AG08396 (cell line): ENCODE results near the gene SORBS1.
A peak's percentile ranks its signal among the peaks of the same experiment; 100 is the strongest.

Source experiments
- DNase-seq: peaks from one replicate; pipeline ENCODE4 v3.0.0; 2012; ENCODE audit warnings: low spot score, mixed read lengths

SORBS1 gene

DNA sequence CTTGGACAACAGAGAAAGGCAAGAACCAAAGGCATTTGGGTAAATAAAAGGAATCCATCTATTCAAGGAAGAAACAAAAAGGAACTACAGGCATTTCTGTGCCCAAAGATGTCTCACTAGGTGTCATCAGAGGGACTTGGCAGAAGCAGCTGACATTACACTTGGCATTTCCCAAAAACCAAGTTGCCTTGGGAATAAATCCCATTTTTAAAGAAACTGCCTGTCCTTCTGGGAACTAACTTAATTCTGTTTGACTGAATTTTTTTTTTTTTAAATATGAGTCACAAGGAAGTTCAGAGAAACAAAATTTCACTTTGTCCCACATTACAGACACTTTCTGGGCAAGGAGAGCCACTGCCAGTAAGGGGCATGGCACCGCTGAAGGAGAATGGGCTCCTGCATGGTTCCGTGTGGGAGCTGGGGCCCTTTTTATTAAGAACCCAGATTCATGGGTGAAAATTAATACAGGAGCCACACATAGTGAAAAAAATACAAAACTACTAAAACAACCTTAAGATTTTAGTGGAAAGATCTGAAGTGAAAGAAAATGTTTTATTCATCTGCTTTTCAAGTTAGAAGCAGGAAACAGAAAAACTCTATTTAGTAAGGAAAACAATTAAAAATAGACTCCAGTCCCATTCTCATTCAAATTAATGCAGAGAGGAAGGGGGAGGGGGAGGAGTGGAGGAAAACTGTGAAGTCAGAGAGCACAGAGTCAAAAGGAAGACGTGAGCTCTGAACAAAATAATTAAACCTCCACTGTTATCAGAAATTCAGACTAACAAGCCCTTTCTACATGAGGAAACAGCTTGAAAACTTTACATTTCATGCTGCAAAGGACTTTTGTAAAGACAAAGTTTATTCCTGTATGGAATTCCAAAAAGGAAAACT lies 151.9 kb downstream of the SORBS1 start:
- no peak for DNase-seq

DNA sequence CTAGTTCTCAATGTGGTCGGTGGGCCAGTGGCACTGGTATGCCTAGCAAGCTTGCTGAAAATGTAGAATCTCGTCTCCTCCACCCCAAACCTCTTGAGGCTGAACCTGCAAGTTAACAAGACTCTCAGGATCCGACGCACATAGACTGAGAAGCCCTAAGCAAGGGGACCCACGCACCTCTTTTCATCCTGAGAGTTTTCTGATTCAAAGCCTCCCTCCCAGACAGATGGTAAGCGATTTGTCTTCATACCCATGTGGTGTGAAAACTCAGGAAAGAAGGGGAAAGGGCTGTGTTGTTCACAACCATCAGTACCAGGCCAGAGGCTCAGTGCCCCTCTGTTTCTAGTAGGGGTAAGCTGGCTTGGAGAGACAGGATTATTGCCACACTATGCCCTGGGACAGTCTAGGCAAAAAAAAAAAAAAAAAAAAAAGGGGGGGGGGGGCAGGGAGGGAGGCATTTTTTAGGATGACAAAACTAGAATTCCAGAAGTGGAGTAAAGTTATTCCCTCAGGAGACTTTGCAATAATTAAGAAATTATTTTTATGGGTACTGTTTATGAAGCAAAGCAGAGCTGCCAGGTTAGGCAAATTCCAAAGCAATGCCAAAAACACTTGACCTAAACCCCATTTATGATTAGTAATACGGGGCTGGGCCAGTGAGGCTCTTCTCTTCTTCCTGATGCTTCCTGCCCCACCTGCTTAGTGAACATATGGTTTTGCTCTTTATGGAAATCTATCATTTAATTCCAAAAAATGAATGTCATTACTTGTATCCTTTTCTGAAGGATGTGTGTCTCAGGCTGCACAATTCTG lies 152.8 kb downstream of the SORBS1 start:
- DNase-seq, result no peak

DNA sequence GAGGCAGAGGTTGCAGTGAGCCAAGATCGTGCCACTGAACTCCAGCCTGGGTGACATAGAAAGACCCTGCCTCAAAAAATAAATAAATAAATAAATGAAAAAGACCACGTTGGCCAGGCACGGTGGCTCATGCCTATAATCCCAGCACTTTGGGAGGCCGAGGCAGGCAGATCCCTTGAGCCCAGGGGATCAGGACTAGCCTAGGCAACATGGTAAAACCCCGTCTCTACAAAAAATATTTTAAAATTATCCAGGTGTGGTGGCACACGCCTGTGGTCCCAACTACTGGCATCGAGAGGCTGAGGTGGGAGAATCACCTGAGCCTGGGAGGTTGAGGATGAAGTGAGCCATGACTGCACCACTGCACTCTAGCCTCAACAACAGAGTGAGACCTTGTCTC lies 153.6 kb downstream of the SORBS1 start:
- DNase-seq, result no peak

DNA sequence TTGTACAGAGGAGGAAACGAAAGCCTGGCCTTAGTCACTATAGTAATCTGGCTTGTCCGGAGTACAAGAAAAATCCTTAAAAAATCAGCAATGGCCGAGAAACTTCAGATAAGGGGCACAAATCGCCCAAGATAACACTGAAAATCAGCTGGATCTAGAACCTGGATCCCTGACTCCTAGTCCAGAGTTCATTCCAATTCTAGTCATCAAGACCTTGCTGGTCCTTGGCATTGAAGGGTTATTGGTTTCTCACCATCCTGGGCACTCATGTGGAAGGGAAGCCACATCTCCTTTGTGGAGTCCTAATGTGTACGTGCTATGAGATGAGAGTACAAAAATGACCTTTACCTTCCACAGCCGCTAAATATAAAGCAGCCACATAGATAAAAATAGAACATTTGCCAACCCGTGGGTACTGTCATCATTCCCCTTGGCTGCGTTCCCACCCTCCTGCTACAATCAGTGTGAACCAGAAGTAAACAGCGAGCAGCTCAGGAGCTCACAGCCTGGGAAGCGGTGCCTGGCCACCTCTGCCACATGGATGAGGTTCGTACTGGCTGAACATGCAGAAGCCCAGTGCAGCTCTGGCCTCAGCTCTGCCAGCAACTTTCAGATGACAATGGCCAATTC lies 154.4 kb downstream of the SORBS1 start:
- DNase-seq, result no peak

DNA sequence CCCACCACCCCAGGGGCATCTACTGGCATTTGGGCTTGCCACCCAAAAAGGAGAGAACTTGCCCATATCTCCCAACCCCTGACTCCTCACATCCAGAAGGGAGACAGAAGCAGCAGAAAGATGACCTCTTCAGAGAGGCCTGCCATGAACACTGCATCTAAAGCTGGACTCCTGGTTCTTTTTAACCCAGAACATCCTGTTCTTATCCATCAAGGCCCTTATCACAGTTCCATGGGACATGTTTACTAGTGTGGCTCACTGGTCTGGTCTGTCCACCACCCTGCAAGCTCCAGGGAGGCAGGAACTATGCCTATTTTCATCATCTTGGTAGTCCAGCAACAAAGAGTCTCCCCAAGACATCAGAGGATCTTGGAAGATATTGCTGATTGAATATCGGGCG lies 155.5 kb downstream of the SORBS1 start:
- DNase-seq, result no peak

DNA sequence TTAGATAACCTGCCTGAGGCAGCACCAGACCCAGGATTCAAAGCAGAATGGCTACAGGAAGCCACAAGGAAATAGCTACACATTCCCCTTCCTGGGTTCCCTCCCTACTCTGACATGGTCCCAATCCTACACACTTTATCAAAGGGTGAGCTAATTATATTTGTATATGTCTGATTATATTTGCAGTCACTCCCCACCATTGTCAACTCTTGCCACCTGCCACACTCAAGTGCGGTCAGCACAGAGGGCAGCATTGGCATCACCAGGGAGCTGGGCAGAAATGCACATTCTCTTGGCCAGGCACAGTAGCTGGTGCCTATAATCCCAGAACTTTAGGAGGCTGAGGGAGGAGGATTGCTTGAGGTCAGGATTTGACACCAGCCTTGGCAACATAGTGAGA lies 156.3 kb downstream of the SORBS1 start:
- no peak for DNase-seq

DNA sequence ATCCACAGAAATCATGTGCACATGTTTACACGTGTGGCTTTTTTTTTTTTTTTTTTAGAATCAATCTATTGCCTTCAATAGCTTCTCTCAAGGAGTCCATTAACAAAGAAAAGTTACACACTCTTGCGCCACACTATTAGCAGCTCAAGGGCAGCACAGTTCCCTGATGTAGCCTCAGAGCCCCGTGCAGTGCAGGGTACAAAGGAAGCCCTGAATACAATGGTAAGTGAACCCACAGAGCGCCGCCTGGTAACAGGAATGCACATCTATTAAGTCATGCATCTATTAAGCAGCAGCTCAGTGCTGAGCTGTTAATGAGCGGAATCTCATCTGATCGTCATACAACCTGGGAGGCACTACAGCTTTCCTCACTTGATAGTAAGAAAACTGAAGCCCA lies 156.7 kb downstream of the SORBS1 start:
- DNase-seq, result no peak

DNA sequence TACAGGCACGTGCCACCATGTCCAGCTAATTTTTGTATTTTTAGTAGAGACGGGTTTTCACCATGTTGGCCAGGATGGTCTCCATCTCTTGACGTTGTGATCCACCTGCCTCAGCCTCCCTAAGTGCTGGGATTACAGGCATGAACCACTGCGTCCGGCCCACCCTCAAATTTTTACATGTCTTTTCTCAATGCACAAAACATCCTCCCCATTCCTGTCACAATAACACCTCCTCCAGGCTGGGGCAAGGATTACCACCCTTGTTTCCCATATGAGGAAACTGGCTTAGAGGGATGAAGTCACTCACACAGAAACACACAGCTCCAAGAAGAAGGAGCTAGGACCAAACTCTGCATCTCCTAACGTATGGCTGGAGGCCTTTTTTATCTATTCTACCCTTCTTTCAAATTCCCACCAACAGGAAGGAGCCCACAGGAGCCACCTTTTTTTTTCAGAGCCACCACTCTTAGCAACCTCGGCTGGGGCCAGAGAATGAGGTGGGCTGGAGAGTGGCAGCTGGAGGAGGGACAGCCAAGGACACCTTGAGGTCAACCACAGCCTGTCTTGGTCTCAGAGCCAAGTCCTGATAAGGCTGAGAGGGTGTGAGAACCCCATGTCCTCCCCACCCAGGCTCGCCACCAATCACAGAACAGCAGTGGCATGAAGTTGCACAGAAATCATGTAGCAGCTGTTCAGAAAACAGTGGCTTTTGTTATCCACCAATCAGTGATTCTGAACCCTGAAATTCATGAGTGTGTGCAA lies 157.3 kb downstream of the SORBS1 start:
- no peak for DNase-seq

DNA sequence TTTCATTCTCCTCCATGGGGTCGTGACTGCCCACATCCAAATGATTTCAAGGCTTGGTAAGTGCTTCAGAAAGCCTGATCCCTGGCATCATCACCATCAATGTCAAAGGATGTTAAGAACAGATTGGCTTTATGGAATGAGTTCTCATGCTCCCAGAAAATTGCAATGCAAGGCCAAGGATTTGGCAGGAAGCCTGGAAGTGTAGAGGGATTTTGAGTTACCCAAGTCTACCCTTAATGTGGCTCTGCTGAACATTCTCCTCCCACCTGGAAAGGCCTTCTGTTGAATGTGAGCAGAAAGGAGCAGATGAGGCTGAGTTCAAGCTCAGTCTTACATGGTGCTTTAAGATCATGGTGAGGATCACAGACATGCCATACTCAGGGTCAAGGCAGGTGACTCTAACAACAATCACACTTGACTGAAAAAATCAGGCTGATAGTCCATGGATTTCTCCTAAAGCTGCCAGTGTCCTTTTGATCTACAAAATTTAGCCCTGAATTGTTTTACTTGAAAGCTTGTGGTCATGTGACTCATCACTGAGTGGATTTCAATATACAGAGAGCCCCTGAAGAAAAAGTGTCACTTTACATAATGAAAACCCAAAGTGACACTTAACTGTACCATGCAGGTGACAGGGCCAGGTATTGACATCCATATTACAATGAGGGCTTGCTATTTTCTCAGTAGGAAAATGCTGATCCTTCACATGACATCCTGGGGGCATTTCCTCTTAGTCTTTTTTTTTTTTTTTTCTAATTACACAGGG lies 159.3 kb downstream of the SORBS1 start:
- no peak for DNase-seq

DNA sequence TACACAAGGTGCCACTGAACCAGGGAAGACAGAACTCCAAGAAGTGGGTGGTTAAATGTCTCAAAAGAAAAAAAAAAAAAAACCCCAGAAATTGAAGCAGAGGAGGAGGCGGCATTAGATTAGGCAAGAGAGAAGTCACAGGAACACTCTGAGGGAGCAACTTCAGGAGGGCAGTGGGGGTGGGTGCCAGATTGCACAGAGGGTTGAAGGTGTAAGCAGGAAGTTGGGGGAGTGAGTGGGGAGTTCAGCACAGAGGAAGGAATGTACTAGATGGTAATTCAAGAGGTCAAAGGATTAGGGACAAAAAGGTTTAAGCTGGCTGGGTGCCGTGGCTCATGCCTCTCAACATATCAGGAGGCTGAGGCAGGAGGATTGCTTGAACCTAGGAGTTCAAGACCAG lies 160.4 kb downstream of the SORBS1 start:
- DNase-seq, result no peak

DNA sequence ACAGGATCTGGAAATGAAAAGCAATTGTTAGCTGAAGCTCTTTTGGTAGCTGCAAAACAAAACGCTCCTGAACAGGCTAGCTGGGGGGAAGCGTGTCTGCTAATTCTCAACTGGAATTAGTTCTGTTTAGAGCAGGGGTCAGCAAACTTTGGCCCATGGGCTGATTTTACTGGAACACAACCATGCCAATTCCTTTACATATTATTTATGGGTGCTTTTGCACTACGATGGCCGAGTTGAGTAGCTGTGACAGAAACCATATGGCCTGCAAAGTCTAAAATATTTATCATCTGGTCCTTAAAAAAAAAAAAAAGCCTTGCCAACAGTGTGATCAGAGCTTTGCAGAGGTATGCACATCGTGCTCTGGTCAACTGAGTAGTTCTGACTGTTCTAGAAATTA lies 162.0 kb downstream of the SORBS1 start:
- DNase-seq, result no peak

DNA sequence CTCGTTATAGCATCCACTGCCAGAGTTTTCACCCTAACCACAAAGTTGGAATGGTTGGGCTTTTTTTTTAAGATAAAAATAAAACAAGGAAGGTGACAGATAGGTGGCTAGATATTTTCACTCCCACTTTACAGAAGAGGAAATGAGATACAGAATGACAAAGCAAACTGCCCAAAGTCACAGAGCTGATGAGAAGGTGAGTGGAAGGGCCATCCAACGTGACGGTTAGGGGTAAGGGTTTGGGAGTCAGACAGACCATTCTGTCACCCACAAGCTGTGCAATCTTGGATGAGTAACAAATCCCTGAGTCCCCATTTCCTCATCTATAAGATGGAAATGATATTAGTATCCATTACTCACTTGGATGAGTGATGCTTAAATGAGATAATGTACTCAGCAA lies 163.4 kb downstream of the SORBS1 start:
- DNase-seq, result no peak

DNA sequence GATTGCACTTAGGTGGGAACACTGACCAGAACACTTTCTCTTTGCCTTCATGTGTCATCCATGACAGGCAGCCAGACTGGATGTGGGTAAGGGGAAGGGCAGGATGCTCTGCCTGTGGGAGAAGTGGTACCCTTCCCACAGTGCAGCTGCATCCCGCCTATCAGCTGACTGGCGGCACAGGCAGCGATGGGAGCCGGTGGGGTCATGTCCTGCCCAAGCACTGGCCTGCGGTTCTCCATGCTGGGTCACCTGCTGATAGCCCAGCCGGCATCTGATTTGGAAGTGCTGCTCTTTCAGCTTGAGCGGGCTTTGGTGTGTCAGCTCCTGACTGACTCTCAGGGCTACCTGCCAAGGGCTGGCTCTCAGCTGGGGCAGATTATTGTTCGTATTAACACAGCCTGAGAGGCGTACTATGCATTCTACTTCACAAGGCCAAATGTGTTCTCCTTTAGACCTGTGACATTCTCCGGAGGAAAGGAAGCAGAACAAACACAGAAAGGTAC lies 165.2 kb downstream of the SORBS1 start:
- DNase-seq, result no peak

DNA sequence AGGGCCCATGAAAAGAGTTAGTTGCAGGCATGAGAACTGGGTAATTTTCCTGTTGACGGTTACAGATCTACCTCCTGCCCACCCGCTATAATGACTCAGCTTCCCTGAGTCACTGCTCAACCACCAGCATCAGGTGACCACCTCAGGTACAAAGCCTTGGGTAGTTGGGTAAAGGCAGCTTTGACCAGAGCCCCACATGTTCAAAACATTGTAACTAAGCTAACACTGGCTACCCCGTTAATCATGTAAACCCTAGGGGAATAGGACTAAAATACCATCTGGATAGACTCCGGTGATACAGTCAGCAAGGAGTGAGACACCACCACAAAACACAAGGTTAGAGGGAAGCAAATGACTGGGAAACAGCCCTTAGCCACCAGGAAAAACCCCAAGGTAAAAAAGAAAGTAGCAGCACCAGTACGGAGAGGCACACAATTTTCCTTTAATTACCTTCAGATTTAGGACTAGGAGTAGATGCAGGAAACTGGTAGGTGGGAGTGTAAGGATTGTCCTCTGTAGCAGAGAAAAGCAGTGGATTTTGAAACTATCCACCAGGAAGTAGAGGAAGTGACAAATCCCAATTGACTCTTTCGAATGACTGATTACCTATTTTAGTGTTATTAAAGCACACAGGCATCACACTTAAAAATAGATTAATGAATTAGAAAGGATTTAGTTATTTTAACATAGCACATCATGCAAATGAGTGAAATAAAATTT lies 166.8 kb downstream of the SORBS1 start:
- DNase-seq, result no peak

DNA sequence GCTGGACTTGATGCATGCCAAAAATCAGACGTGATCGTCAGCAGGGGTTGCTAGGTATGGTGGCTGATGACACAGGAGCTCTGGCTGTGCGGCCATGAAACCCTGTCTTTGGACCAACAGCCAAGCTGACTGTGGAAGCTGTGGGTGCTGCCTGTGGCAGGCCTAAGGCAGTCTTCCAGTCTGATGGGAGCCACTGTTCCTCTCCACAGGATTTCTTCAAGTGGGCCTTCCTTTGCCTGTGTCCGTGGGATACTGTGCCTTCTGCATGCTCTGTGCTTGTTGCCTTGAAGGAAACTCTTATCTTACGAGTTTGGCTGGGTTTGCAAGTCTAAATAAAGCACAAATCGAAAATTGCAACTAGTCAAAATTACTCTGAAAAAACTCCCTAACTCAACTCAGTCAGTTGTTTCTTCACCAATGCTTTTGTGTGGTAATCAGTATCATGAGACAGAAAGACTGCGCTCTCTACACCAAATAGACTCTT lies 168.4 kb downstream of the SORBS1 start:
- DNase-seq, result no peak

DNA sequence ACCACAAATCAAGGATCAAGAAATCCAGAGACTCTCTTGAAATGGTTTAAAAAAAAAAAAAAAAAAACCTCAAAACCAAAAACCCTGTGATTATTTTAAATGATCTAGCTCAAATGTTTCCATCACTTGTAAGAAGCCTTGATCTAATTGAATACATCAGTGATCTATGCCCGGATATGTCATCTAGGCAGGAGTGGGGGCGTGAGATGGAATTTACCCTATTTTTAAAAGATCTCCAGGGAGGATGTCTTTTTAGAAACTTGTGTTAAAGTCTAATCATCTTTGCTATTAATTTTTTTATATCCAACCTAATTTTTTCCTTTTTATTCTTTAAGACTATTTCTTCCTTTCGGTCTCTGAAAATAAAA lies 169.0 kb downstream of the SORBS1 start:
- no peak for DNase-seq

DNA sequence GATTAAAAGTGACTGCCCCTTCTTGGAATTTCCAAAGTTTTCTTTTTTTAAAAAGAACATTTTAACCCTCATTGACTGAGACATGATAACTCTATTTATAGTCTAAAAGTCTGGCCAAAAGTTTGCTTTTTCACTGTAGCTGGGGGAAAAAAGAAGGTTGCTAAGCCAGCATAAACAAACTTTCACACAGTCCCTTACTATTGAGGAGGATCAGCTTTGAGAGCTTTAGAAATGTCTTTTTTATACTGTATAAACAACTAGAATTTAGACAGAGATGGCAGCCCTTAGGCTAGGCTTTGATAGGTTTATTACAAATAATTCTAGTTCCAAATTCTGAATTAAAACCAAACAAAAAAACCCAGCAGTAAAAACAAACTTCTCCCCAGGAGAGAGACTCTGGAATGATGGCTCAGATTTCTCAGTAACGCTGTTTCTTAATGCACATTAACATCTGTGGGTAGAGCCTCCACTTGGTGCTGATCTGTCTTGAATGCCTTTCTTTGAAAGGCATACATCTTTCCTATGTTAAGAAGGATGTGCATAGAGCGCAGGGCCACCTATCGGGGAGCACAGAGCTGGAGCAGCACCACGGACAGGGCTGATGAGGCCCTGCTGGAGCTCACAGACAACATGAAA lies 169.5 kb downstream of the SORBS1 start:
- DNase-seq, result peak; percentile 58

DNA sequence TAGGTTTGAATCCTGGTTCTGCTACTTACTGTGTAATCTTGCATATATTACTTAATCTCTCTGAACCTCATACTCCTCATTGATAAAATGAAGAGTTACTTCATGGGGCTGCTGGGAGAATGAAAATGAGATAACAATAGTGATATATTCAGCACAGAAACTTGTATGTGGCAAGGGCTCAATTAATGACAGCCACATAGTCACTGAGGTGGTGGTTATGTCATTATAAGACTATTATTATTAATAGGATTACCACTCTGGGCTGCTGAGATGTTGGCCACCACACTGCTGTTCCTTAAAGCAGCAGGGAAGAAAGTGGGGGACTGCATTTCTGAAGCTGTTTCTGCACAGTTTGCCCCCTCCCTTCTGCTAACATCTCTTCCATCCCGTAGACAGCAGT lies 170.0 kb downstream of the SORBS1 start:
- DNase-seq, result no peak

DNA sequence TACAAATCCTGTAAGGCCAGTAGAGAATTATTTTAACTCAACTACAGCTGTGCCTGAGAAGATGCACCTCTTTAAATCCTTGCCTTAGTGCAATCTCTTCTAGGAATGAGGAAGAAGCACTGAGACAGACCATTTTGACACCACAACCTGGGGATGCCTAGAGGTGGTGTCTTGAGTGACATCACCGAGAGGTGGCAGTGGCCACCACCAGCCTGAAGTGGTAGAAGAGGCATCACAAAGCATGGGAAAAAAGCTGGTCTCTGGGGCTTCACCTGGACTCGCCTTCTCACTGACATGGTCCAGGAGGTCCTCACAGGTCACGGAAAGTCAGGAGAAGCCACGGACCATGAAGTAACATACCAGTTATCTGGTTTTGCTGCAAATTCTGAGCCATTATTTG lies 171.2 kb downstream of the SORBS1 start:
- no peak for DNase-seq

DNA sequence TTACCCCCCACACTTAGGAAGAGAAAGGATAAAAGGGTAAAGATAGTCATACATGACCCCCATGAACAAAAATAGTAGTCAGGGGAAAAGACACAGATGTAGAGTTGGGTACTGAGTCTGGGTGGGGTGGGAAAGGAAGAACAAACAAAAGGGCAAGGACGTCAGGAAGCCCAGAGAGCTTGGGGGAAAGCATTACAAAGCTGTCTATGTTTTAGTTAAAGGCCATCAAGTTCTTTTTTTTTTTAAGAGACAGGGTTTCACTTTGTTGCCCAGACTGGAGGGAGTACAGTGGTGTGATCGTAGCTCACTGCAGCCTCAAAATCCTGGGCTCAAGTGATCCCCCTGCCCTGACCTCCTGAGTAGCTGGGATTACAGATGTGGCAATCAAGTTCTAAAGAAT lies 172.0 kb downstream of the SORBS1 start:
- no peak for DNase-seq
